ENCODE data around the gene MUC5AC. TPM values are rescaled to one million over a fixed set of nuclear protein-coding genes. Genes with fewer than 3 reads are reported as not detected.

MUC5AC gene
- total RNA-seq, 1 experiment from 2014 or later = under 0.01 TPM

DNA sequence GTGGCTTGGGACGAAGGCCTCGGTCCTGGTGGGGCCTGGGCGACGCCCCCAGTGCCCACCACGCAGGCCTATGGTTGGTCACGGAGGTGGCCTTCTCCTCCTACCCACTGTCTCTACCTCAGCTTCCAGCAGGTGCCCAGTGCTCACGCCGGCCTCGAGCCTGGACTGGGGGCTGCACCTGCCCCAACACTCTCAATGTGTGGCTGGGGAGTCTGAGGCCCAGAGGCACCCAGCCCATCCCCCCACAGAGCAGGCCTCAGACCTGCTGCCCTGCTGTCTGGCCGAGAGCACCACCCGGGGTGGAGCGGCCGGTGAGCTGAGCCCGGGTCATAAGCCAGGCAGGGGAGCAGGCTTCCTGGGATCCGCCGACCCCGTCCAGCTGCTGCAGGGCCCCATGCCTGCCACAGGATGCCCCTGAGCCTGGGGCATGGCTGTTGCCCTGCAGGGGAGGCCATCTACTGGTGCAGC, 28.6 kb upstream of the MUC5AC start:
- peak; percentile 8 for DNase-seq (ENCODE audit: low spot score)
- TF ChIP-seq, protein P1, sequence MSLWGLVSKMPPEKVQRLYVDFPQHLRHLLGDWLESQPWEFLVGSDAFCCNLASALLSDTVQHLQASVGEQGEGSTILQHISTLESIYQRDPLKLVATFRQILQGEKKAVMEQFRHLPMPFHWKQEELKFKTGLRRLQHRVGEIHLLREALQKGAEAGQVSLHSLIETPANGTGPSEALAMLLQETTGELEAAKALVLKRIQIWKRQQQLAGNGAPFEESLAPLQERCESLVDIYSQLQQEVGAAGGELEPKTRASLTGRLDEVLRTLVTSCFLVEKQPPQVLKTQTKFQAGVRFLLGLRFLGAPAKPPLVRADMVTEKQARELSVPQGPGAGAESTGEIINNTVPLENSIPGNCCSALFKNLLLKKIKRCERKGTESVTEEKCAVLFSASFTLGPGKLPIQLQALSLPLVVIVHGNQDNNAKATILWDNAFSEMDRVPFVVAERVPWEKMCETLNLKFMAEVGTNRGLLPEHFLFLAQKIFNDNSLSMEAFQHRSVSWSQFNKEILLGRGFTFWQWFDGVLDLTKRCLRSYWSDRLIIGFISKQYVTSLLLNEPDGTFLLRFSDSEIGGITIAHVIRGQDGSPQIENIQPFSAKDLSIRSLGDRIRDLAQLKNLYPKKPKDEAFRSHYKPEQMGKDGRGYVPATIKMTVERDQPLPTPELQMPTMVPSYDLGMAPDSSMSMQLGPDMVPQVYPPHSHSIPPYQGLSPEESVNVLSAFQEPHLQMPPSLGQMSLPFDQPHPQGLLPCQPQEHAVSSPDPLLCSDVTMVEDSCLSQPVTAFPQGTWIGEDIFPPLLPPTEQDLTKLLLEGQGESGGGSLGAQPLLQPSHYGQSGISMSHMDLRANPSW (CRISPR knock-in tag; conservative IDR thresholded peaks at IDR 0.05; ENCODE audit: low read depth) = no peak
- TF ChIP-seq, protein P2, sequence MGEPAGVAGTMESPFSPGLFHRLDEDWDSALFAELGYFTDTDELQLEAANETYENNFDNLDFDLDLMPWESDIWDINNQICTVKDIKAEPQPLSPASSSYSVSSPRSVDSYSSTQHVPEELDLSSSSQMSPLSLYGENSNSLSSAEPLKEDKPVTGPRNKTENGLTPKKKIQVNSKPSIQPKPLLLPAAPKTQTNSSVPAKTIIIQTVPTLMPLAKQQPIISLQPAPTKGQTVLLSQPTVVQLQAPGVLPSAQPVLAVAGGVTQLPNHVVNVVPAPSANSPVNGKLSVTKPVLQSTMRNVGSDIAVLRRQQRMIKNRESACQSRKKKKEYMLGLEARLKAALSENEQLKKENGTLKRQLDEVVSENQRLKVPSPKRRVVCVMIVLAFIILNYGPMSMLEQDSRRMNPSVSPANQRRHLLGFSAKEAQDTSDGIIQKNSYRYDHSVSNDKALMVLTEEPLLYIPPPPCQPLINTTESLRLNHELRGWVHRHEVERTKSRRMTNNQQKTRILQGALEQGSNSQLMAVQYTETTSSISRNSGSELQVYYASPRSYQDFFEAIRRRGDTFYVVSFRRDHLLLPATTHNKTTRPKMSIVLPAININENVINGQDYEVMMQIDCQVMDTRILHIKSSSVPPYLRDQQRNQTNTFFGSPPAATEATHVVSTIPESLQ (CRISPR knock-in tag; IDR thresholded peaks at IDR 0.05) = no peak
- TF ChIP-seq E2F5 (CRISPR knock-in tag; IDR thresholded peaks at IDR 0.05) (no peak), ZNF416 (CRISPR knock-in tag; IDR thresholded peaks at IDR 0.05) (no peak), EMX1 (CRISPR knock-in tag; IDR thresholded peaks at IDR 0.05) (no peak), ZNF425 (CRISPR knock-in tag; conservative IDR thresholded peaks at IDR 0.05) (no peak), RELA (CRISPR knock-in tag; IDR thresholded peaks at IDR 0.05; ENCODE audit: borderline replicate concordance) (no peak), ZNF281 (CRISPR knock-in tag; IDR thresholded peaks at IDR 0.05) (no peak), SOX15 (CRISPR knock-in tag; IDR thresholded peaks at IDR 0.05) (no peak), FOXK1 (CRISPR knock-in tag; IDR thresholded peaks at IDR 0.05) (no peak), ZNF396 (CRISPR knock-in tag; IDR thresholded peaks at IDR 0.05; ENCODE audit: borderline replicate concordance) (no peak), CREM (CRISPR knock-in tag; IDR thresholded peaks at IDR 0.05) (no peak), JUN (CRISPR knock-in tag; IDR thresholded peaks at IDR 0.05) (no peak), KAT7 (CRISPR knock-in tag; IDR thresholded peaks at IDR 0.05; ENCODE audit: borderline replicate concordance) (no peak), HMGA2 (CRISPR knock-in tag; IDR thresholded peaks at IDR 0.05) (no peak), ZNF532 (CRISPR knock-in tag; IDR thresholded peaks at IDR 0.05; ENCODE audit: borderline replicate concordance) (no peak)
- TF ChIP-seq, protein P3, sequence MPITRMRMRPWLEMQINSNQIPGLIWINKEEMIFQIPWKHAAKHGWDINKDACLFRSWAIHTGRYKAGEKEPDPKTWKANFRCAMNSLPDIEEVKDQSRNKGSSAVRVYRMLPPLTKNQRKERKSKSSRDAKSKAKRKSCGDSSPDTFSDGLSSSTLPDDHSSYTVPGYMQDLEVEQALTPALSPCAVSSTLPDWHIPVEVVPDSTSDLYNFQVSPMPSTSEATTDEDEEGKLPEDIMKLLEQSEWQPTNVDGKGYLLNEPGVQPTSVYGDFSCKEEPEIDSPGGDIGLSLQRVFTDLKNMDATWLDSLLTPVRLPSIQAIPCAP (CRISPR knock-in tag; IDR thresholded peaks at IDR 0.05) = no peak
- TF ChIP-seq, protein P4, sequence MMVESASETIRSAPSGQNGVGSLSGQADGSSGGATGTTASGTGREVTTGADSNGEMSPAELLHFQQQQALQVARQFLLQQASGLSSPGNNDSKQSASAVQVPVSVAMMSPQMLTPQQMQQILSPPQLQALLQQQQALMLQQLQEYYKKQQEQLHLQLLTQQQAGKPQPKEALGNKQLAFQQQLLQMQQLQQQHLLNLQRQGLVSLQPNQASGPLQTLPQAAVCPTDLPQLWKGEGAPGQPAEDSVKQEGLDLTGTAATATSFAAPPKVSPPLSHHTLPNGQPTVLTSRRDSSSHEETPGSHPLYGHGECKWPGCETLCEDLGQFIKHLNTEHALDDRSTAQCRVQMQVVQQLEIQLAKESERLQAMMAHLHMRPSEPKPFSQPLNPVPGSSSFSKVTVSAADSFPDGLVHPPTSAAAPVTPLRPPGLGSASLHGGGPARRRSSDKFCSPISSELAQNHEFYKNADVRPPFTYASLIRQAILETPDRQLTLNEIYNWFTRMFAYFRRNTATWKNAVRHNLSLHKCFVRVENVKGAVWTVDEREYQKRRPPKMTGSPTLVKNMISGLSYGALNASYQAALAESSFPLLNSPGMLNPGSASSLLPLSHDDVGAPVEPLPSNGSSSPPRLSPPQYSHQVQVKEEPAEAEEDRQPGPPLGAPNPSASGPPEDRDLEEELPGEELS (CRISPR knock-in tag; IDR thresholded peaks at IDR 0.05) = no peak
- TF ChIP-seq, protein P5, sequence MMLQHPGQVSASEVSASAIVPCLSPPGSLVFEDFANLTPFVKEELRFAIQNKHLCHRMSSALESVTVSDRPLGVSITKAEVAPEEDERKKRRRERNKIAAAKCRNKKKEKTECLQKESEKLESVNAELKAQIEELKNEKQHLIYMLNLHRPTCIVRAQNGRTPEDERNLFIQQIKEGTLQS (CRISPR knock-in tag; conservative IDR thresholded peaks at IDR 0.05) = no peak
- H3K4me1 Mint-ChIP-seq = no peaks in the 10 kb centered on the region

More for the DNA sequence above, 28.6 kb upstream of the MUC5AC start:
- H3K9me3 Mint-ChIP-seq = peaks cover 26% of the 10 kb centered on the region
- no peak for ATAC-seq
- H3K36me3 Mint-ChIP-seq = peaks cover 3% of the 10 kb centered on the region; the same call in 1 of the 2 replicates
- peaks cover 5% of the 10 kb centered on the region for H3K27me3 Mint-ChIP-seq (ENCODE audit: low read depth)
- no peak overlapping the region for H3K27ac Mint-ChIP-seq
- ChIA-PET POLR2A (no interaction called here), CTCF (interaction anchor here (1.4 kb wide), 1 partner anchor 417 kb away, joined by 4 read pairs; no protein-coding TSS in a partner anchor)
- H3K4me3 Mint-ChIP-seq = no peak overlapping the region
